ENCODE data around the gene EPG5. TPM values are rescaled to one million over a fixed set of nuclear protein-coding genes. Genes with fewer than 3 reads are reported as not detected.

Gene EPG5
- total RNA-seq, 1 experiment from 2014 or later: 5.8 TPM

DNA sequence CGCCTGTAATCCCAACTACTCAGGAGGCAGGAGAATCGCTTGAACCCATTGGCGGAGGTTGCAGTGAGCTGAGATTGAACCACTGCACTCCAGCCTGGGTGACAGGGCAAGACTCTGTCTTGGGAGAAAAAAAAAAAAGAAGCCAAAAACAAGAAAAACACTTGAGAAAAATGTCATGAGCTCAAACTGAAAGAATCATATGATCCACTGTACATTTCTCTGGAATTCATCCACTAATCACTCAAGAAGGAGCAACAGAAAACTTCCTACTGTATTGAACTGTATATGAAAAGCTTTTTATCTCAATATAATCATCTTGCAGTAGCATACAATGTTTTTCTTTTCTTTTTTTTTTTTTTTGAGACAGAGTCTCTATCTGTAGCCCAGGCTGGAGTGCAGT lies 40.4 kb downstream of the EPG5 start:
- in situ Hi-C loops (cut with HindIII; ENCODE audit: low sequenced_read_pairs): no loop called here
- no peak for DNase-seq (ENCODE audit: low spot score)

DNA sequence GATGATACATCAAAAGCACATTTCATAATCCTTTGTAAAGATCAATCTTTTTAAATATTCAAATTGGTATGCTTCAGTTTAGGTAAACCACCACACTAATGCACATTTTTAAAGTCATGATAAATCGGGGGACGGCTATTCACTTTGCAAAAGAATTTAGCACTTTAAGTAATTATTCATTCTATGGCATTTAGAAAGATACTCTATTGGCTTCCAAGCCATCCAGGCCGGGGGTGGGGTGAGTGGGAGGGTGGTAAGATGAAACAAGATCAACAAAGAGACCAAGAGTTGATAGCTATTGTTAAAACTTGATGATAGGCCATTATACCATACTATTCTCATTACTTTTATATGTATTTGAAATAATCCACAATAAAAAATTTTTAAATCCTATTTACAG lies 41.0 kb downstream of the EPG5 start:
- DNase-seq (ENCODE audit: low spot score): no peak
- in situ Hi-C loops (cut with HindIII; ENCODE audit: low sequenced_read_pairs): no loop called here

DNA sequence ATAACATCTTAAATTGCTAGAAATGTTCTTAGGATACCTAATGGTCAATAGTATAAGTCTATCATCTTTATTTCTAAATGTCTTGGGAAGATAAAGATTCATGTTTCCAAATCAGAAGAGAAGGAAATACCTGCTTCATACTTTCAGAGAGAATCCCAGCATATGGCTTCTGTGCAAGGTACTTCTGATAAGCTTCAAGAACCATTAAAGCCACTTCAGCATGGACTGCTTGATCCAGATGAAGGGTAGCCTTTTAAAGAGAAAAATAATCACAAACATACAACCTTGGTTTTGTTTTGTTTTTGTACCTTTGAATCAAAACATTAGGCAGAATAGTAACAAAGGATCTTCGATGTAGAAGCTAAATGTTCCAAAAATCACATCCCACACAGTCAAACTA lies 44.0 kb downstream of the EPG5 start:
- no peak for DNase-seq (ENCODE audit: low spot score)
- in situ Hi-C loops (cut with HindIII; ENCODE audit: low sequenced_read_pairs): no loop called here

DNA sequence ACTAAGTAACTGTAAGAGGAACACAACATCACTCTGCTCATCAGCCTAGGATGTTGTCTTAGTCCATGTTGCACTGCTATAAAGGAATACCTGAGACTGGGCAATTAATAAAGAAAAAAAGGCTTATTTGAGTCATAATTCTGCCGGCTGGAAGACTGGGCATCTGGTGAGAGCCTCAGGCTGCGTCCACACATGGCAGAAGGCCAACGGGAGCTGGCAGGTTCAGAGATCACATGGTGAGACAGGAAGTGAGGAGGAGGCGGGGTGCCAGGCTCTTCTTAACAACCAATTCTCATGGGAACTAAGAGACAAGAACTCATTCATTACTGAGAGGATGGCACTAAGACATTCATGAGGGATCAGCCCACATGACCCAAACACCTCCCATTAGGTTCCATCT lies 46.8 kb downstream of the EPG5 start:
- in situ Hi-C loops (cut with HindIII; ENCODE audit: low sequenced_read_pairs): no loop called here
- DNase-seq (ENCODE audit: low spot score): peak; percentile 69

DNA sequence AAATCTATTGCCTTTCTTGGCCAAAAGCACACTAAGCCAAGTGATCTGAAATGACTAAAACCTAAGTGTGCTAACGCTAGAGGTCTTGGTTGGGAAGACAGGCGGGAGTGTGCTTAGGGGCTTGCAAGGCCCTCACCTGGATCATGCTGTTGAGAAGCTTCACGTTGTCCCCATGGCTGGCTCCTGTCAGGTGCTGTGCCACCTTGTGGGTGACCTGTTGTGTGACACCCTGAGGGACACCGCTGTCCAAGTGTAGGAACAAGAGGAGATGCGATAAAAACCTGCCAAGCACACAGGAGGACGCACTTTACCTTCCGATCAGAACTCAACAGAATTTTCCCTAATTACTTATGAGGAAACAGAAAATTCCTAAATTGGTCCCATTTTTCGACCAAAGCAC lies 50.8 kb downstream of the EPG5 start:
- DNase-seq (ENCODE audit: low spot score): no peak
- in situ Hi-C loops (cut with HindIII; ENCODE audit: low sequenced_read_pairs): no loop called here

DNA sequence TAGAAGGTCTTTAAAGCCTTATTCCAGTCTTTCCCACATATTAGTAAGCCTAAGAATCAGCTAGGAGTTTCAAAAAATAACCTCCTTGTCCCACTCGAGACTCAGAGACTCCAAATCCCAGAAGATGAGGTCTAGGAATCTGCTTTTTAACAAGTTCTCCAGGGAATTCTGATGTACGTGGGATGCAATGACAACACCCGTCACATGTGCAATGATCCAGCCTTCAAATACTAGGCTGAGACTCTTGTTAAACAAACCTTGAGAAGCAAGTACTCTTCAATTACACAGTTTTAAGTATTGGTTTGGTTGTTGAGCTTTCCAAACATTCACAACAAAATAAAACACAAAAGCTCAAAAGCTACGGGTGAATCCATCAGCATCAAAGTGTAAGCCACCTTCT lies 53.9 kb downstream of the EPG5 start:
- in situ Hi-C loops (cut with HindIII; ENCODE audit: low sequenced_read_pairs): no loop called here
- DNase-seq (ENCODE audit: low spot score): no peak

DNA sequence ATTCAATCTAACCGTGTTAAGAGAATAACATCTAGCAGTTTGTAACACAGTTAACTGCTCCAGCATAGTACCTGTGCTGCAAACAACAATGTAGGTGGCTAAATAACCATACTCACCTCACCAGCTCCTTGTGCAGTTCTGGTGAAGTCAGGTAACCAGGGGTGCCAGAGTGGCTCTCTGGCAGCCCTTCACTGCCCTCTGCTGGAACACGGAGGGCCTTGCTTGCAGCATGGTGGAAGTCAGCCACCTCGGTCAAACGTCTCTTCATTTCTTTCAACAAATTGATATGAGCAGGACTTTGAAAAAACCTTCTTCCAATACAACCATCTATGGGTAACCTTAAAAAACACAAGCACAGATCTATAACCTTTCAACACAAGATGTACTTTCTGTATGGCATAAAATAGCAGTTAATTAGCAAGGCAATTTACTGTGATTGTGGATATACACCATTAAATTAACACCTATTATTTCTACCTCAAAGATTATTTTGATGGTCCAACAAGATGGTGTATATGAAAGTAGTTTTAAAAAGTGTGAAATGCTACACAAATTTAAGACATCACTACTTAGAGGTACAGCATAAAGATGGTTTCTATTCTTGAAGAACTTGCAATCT lies 56.6 kb downstream of the EPG5 start:
- DNase-seq (ENCODE audit: low spot score): peak; percentile 23
- in situ Hi-C loops (cut with HindIII; ENCODE audit: low sequenced_read_pairs): no loop called here

DNA sequence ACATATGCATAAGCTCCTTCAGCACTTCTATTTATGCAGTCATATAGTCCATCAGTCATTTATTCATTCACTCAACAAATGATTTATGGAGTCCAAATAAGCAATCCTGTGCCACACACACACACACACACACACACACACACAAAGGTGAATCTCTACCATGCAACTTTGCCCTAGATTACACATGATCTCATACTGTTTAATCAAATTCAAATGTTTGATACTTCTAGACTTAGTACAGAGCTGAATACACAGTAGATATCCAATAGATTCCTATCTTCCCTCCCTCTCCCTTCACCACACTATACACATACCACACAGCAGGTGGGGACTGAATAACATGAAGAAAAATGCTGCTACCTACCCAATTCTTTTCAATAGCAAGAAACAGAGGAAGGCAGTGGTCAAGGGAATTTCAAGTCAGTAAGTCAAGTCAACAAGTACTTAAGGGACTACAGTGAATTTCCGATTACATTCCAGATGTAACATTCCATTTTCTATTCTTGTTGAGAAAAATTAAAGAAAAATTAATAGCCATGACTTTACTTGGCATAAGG lies 65.4 kb downstream of the EPG5 start:
- no peak for DNase-seq (ENCODE audit: low spot score)
- in situ Hi-C loops (cut with HindIII; ENCODE audit: low sequenced_read_pairs): no loop called here

DNA sequence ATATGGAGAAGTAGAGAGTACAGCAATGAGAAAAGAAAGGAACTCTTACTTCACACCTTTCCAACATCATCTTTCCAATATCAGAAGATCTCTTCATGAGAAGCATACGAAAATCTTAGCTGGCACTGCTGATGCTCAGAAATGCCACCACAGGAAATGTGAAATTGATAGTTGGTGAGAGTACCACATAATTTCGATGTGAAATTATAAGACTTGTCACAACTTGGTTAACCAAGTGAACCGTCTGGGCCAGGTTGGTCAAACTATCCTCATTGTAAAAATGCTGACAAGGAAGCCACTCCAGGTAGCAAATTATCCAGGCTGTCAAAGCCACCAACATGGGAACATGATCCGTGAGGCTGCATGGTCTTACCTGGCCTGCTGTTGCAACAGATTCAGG lies 66.5 kb downstream of the EPG5 start:
- no peak for DNase-seq (ENCODE audit: low spot score)
- in situ Hi-C loops (cut with HindIII; ENCODE audit: low sequenced_read_pairs): no loop called here

DNA sequence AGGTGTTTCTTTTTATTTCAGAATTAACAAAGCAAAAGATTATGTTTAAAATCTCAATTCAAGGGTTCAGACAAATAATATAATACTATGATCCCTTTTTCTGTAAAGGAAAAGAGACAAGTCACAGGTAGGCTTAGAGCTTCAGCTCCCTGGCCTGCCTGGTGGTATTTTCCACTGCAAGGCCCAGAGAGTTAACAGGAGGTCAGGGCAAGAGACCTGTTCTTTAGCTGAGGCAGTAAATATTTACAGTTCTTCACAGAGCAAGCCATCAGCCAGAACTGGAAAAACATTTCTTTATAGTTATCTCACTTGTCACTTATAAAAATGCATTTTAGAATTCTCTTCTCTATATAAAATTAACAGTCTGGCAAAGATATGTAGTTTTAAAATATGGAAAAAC lies 70.1 kb downstream of the EPG5 start:
- DNase-seq (ENCODE audit: low spot score): no peak
- in situ Hi-C loops (cut with HindIII; ENCODE audit: low sequenced_read_pairs): no loop called here

DNA sequence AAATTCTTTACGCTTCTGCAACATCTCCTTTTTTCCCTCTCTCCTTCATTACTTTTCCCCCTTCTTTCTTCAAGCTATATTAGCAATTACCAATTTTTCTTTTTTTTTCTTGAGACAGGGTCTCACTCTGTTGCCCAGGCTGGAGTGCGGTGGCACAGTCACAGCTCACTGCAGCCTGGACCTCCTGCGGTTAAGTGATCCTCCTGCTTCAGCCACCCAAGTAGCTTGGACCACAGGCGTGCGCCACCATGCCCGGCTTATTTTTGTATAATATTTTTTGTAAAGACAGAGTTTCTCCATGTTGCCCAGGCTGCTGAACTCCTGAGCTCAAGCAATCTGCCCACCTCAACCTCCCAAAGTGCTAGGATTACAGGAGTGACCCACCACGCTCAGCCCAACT lies 70.7 kb downstream of the EPG5 start:
- in situ Hi-C loops (cut with HindIII; ENCODE audit: low sequenced_read_pairs): no loop called here
- DNase-seq (ENCODE audit: low spot score): no peak

DNA sequence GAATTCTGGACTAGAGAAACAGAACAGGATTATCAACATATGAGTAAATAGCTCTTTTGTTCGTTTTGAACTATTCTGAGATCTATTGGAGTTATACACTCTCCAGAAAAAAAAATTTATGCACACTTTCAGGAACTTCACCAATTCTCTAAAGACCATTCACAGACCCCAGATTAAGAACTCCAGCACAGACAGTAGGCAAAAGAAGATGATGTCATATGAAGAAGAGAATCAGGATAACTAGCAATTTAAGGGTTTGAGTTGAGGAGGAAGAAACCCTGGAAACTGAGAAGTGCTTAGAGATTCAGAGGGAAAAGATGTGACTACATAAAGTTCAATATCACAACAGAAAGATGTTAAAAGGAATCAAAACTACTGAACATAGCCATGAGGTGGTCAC lies 71.8 kb downstream of the EPG5 start:
- DNase-seq (ENCODE audit: low spot score): no peak
- in situ Hi-C loops (cut with HindIII; ENCODE audit: low sequenced_read_pairs): no loop called here

DNA sequence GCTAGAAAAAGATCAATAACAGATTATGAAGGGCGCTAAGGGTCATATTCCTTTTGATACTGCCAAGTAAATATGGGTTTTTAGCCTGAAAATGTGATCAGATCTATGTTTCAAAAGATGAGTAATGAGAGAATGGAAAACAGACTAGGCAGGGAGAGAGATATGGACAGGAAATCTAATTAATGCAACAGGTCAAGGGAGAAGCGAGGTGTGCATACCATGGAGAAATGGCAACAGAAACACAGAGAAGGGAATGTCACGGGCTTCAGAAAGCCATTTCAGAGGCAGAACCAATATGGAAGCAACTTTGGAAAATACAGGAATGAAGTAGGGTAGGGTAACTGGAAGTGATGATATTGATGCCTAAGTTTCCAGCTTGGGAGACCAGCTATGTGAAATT lies 72.3 kb downstream of the EPG5 start:
- no peak for DNase-seq (ENCODE audit: low spot score)
- in situ Hi-C loops (cut with HindIII; ENCODE audit: low sequenced_read_pairs): no loop called here

DNA sequence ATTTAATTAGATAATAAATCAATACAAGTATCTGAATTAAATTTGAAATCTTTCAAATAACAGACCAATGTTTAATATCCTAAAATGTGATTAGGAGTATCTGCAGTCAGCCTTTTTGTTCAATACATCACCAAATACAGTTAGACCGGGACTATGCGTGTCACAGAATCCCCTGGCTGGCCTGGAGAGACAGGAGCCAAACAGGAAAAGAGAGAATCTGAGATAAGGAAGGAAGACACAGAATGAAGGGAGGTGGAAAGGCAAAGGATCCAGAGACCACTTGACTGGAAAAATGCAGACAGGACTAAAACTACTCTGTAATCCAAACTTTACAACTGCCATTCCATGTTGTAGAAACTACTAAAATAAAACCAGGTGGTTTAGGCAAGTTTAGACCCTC lies 75.3 kb downstream of the EPG5 start:
- in situ Hi-C loops (cut with HindIII; ENCODE audit: low sequenced_read_pairs): no loop called here
- no peak for DNase-seq (ENCODE audit: low spot score)

DNA sequence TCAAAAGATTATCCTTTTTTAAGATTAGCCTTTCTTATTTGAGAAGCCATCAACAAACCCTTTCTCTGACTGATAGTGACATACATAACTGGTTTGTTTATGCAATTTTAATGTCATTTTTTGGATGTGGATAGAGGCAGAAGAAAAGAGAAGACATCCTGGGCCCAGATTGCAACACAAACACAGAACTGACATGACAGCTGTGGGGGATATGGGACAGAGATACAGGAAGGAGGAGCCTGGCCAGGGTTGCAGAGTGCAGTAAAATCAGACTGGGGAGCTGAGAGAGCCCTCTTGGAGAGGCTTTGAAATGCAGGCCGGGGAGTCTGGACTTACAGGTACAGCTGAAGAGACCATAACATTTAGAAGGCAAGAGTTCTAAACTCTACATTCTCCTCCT lies 76.5 kb downstream of the EPG5 start:
- in situ Hi-C loops (cut with HindIII; ENCODE audit: low sequenced_read_pairs): no loop called here

DNA sequence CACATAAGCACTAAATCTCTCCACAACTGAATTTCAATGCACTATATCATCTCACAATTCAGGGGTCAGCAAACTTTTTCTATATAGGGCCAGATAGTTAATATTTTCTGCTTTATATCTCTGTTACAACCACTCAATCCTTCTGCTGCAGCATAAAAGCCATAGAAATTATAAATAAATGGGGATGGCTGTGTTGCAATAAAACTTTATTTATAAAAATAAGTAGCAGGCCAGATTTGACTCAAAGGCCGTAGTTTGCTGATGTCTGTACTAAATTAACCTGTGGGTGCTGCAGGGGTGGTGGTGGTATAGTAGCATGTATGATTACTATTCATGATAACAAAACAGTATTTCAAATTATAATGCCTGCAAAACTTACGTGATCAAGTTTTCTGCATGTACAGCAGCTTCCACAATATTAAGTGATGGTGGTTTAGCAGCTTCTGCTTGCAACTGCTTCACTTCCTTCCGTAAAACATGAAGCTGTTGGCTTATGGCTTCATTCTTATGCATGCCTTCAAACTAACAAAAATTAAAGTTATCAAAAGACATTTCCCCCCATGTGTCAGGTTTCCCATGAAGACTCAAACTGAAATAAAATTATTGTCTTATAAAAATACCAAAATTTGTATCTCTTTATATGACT lies 77.6 kb downstream of the EPG5 start:
- no peak for DNase-seq (ENCODE audit: low spot score)
- in situ Hi-C loops (cut with HindIII; ENCODE audit: low sequenced_read_pairs): no loop called here

More for the DNA sequence above, 76.5 kb downstream of the EPG5 start:
- no peak for DNase-seq (ENCODE audit: low spot score)

DNA sequence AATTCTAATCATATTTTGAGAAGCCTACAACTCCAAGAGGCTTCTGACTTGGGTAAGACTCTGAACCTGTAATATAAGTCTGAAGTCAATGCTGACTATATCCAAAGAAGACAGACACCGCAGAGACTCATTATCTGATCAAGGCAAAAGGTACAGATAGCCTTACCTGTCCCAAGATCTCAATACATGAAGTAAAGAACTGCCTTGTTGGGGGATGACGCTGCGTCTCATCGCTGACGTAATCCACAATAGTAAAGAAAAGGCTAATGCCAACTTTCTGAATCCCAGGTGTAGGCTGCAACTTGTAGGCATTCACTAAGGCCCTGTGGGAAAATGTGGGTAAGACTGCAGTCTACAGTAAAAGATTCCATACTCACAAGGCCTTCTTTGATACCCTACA lies 79.5 kb downstream of the EPG5 start:
- DNase-seq (ENCODE audit: low spot score): no peak
- in situ Hi-C loops (cut with HindIII; ENCODE audit: low sequenced_read_pairs): no loop called here

DNA sequence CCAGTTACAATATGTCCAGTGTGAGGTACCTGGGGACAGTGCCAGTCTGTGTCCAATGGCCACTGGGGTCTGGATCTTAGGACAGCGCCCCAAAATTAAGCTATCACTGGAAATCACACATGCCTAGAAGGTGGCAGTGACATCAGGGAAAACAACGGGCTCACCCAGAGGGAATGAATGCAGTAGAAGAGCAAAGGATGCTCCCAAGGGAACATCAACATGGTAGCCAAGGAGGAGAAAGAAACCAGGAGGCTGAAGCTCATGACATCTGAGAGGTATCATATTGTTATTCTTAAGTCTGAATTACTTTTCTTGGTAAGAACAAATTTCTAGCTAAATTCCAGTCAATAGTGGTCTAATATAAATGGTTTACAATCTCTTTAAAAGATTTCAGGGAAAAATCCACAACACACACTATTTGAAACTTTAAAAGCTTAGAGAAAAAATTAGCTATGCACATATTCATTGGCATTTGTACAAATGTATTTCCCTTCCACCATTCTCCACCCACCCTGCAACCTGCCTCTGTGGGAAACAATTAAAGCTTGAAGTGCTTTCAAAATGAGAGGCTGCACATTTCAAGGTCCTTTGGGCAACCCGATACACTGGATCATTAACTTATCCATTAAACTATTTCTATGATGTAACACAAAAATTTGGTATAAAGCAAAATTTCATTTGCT lies 86.1 kb downstream of the EPG5 start:
- in situ Hi-C loops (cut with HindIII; ENCODE audit: low sequenced_read_pairs): no loop called here
- DNase-seq (ENCODE audit: low spot score): no peak

DNA sequence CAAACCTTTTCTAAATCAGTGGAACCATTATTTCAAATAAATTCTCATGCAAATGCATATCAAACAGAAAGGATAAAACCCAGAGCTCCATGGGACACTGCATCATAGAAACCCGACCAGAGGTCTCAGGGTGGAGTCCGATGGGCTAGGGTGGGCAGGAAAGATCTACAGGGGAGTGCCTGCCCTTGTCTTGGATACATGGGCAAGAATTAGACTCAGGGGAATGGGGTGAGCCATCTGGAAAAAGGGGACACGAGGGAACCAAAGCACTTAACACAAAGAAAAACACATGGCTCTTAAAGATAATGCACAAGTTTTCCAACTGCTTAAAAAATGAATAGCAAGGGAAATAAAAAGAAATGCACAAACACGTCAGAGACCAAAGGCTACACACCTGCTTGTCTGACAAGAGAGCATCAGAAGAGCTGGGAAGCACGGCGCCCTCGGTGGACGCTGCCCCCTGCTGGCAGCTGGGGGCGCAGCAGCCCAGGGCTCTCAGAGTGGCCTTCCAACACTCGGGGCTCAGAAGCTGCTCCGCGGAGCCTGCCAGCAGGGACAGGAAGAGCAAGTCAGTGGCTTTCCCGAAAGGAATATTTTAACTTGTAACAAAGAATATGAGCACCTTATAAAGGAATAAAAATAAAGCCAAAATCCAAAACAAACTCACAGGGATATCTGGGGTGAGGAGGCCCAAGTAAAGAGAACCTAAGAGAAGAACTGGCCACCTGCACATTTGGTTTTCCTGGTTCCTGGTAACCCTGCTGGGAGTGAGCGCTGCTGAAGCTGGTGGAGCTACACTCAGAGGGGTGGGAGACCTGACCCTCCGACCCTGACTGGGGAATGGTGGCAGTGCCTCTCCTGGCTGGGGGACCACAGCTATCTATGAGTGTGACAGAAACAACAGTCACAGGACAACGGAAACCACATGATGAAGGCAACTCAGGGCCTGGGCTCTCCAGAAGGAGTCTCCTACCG lies 87.2 kb downstream of the EPG5 start:
- in situ Hi-C loops (cut with HindIII; ENCODE audit: low sequenced_read_pairs): no loop called here
- peak; percentile 58 for DNase-seq (ENCODE audit: low spot score)

Data from G401 (cell line).